GM18867 (cell line): ENCODE results near the gene EIPR1.

Experiments used
- ATAC-seq: cut with Tn5 transposase; IDR thresholded peaks from one replicate; pipeline ENCODE4 v1.9.1; 2021; ENCODE audit warnings: mild to moderate bottlenecking, moderate library complexity; ENCODE audit not compliant: unreplicated experiment

Gene EIPR1

GRCh38 chr2:3168230-3168891 lies 209.3 kb downstream of the EIPR1 start:
- no peak for ATAC-seq

DNA sequence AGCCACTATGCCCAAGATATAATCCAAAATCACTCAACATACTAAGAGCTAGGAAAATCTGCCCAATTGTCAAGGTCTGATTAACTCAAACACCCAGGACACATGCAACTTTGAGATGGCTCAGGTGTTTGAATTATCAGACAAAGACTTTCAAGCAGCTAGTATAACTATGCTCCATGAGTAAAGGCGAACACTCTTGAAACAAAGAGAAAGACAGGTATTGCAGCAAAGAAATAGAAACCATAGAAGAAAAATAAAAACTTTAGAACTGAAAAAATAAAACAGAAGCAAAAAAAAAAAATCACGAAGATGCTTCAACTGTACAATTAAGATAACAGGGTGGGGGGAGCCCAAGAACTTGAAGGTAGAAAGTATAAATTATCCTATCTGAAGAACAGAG lies 214.2 kb downstream of the EIPR1 start:
- no peak for ATAC-seq

DNA sequence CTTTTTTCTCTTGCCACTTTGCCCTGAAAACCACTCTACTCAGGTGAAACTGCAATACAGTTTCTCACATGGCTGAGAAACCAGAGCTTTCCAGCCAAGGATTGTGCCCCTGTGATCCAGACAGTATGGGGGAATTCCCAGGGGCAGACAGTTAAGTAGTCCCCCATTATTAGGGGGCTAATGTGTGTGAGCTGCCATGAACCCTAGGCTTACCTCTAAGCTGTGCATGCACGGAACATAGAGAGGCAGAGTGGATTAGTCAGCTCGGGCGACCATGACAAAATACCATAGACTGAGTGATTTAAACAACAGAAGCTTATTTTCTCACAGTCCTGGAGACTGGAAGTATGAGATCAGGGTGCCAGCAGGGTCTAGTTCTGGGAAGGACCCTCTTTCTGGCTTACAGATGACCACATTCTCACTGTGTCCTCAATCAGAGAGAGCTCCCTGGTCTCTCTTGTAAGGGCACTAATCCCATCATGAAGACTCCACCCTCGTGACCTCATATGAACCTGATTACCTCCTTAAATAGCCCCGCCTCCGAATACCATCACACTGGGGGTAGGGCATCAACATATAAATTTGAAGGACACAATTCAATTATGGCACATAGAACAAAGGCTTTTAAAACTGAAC lies 215.1 kb downstream of the EIPR1 start:
- ATAC-seq = no peak

DNA sequence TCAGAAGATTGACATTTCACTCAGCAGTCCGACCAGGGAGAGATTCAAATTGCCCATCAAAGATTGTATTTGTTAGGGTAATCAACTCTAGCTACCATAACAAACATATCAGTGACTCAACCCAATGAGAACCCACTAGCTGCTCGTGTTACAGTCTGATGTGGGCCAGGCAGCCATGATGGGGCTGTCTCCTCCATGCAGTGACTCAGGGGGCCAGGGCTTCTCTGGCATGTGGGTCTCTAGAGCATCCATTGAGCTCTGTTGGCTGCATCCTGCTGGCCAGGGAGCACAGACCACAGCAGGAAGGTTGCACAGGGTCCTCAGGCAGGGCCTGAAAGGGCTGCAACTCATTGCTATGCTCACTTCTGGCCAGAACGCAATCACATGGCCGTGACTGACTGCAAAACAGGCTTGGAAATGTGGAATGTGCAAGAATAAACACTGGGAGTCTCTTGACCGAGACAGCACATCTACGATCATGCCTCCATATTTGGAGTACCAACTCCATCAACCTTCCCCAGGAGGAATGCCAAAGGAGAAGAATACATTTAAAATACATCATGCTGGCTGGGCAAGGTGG lies 216.8 kb downstream of the EIPR1 start:
- no peak for ATAC-seq

DNA sequence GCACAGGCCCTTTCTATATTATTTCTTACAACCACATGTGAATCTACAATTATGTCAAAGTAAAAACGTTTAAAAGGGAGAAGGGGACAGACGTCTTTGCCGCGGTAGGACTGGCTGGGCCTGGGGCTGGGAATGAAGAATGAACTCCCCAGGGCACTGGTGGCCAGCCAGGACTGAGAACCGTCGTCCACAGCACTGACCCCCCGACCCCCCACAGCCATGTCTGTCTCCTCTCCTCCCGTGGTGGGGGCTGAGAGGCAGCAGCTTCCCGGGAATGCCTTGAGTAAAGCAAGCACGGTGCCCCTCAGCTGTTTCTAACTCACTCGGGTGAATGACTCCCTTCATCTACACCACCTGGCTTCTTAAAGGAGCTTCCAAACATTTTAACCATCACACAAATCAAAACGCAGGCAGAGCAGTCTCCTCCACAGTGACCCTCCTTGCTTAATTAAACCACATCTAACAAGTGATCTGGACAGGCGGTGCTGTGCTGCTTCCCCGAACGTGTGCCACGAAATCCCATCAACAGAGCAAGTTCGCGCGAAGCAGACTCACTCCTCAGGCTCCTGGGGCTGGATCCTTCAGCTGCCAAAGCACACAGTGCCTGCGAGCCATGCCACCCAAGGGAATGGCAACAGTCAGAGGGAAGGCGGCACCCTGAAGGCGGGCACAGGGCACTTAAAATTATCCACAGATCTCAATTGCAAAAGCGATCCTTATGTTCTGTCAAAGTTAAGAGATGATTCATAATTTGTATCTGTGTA lies 217.7 kb downstream of the EIPR1 start:
- no peak for ATAC-seq

DNA sequence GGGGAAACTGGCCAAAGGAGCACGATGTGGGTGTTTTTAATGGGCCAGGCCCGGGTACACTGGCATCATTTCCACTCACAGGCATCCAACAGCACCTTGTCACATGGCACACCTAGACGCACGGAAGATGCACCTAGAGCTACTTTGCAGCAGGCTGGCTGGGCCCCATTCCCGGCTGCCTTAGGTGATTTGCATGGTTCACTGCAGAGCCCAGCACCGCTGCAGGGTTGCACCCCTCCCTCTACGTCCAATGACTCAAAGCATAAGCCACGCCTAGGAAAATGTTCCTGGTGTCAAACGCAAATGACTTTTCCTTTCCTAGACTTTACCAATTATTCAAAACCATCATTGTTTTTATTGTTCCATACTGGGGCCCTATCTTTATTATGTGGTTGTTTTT lies 222.9 kb downstream of the EIPR1 start:
- peak; percentile 64 for ATAC-seq

DNA sequence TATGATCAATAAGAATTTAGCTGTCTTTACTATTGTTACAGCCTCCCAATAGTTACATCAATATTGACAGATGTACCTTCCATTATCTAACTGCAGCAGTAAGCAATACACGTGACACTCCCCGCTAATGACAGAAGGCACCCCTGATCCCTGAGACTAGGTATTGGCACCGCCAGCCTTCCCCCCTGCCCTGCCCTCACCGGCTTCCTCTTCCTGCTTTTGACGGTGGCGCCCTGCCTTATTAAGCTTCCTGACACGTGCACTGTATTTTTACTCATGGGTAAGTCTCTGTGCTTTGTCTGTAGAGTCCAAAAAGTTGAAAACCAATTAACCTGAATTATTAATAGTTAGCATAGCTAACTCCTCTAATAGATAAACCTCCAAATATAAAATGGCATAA lies 223.5 kb downstream of the EIPR1 start:
- peak; percentile 32 for ATAC-seq

- ATAC-seq = no peak
Measured at GRCh38 chr2:3151153-3151918, 226.3 kb downstream of the EIPR1 start.

- no peak for ATAC-seq
Measured at GRCh38 chr2:3149441-3150217, 228.0 kb downstream of the EIPR1 start.

DNA sequence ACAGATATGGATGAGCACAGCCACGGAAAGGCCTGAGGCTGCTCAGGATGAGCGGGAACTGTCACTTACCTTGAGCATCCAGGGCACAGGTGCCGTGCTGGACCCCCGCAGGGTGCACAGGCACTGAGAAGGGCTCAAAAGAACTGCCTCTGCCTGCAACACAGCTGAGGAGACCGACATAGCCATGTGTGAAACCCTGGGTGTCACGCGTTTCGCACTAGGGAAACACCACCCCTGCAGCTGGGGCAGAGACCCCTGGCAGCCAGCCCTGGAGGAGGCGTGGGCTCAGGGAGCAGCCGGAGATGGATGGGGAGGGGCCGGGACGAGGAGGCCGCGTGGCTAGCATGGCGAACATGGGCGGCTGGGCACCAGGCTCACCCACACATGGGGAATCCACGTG lies 228.9 kb downstream of the EIPR1 start:
- ATAC-seq = no peak

- no peak for ATAC-seq
Measured at GRCh38 chr2:3147651-3148530, 229.7 kb downstream of the EIPR1 start.

- ATAC-seq = no peak
Measured at GRCh38 chr2:3146772-3147650, 230.6 kb downstream of the EIPR1 start.

DNA sequence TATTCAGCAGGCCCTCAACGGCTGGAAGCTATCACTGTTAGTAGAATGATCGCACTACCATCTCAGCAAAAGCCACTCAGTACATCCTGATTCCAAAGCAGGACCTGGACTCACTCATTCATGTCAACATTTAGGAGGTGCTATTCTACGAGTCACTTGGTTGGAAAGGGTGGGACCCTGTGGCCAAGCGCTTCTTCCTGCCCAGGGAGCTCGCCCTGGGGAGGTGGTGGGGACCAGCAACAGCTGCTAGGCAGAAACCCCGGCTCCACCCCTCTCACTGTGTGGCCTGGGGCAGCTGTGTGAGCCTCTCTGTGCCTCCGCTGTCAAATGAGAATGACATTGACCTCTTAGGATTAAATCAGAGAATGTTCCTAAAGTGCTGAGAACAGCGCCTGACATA lies 231.4 kb downstream of the EIPR1 start:
- ATAC-seq = no peak

GRCh38 chr2:3145471-3146021 lies 232.1 kb downstream of the EIPR1 start:
- no peak for ATAC-seq

DNA sequence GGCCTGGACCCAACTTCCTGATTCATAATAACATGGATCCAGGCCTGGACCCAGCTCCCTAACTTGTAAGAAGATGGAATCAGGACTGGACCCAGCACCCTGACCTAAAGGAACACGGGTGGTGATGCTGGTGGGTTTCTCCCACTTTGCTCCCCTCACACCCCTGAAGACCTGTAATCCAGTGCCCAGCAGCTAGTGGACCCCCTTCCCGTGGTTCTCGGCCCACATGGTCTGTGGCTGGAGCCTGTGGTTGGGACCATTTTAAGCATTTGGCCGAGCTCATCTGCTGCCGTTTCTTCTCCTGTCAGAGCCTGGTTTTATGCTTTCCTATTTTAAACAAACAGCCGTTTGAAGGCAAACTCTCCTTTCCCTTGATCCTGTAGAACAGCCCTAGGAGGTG lies 232.8 kb downstream of the EIPR1 start:
- no peak for ATAC-seq

DNA sequence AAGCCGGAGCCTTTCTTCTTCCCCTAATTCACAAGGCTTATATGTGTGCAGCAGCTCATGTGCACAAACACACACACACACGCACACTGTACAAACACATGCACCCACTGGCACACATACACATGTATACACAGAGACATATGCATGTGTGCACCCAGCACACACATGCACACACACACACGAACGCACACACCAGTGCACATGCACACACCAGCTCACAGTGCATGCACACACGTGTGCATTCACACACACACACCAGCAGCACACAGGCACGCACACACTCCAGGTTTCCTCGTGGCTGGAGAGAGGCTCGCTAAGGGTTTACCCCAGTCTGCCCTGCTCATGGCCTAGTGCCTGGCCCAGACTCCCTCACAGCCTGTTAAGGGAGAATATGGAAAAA lies 234.0 kb downstream of the EIPR1 start:
- ATAC-seq = no peak

DNA sequence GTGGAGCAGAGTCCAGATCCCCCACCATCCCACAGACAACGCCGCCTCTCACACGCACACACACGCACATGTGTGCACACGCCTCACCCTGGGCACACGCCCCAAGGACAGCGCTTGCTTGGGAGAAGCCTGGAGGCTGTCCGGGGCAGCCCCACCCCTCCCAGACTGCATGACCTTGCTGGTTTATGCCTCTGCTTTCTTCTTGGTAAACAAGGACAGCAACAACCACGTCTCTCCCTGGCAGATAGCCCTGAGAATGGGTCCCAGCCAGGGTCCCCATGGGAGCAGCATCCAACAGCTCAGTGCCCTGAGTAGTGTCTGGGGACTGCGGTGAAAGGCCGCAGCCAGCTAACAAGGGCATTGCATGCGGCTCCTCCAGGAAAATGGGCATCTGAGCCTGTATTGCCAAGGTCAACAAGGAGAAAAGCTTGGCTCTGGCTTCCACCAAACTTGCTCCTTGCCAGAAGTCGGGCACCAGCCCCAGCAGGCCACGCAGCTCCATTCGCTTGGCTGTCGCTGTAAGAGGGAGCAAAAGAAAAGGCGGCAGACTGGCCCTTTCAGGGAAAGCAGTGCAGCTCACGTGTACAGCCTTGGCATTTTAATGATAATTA lies 234.6 kb downstream of the EIPR1 start:
- no peak for ATAC-seq

DNA sequence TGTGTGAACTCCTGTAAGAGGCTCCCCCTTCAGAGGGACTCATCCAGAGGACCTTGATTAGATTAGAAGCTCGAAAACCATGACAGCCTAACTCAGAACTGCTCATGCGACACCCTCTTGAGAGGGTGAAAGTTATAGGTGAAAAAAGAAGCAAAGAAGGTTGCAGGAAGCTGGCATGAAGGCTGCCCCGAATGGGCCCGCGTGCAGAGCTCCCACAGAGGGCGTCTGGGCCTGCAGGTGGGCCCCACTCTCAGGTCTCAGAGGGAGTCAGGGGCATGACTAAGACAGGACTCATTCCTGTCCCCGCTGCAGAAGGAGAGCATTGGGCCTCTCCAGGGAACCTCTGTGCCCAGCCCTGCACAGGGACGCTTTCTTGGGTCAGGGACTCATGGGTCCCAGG lies 235.4 kb downstream of the EIPR1 start:
- no peak for ATAC-seq
